GM10248 (cell line): Measurements from ENCODE around the gene CACNA2D3.

Experiments
- CTCF ChIA-PET: fragments of 300-600 bp; sonication (Branson Sonifier 250); formaldehyde crosslinking; extraction: SDS; loops from one replicate; lab custom pipeline; 2021; ENCODE audit warnings: antibody characterized with exemption; lab: Yijun Ruan, JAX
- POLR2A ChIA-PET: fragments of 350-650 bp; sonication (Branson Sonifier 250); formaldehyde crosslinking; extraction: SDS; loops from one replicate; lab custom pipeline; 2020; ENCODE audit warnings: antibody characterized with exemption; lab: Yijun Ruan, JAX
- DNase-seq: peaks from one replicate; pipeline ENCODE4 v3.0.0; 2012; ENCODE audit errors: extremely low spot score
- TF ChIP-seq, protein P1 (sequence below): IDR thresholded peaks from 2 replicates; pipeline ENCODE4 v1.5.1; 2012; ENCODE audit warnings: mild to moderate bottlenecking, low read depth; ENCODE audit errors: extremely low read depth, missing control alignments, control extremely low read depth

The CACNA2D3 gene

DNA sequence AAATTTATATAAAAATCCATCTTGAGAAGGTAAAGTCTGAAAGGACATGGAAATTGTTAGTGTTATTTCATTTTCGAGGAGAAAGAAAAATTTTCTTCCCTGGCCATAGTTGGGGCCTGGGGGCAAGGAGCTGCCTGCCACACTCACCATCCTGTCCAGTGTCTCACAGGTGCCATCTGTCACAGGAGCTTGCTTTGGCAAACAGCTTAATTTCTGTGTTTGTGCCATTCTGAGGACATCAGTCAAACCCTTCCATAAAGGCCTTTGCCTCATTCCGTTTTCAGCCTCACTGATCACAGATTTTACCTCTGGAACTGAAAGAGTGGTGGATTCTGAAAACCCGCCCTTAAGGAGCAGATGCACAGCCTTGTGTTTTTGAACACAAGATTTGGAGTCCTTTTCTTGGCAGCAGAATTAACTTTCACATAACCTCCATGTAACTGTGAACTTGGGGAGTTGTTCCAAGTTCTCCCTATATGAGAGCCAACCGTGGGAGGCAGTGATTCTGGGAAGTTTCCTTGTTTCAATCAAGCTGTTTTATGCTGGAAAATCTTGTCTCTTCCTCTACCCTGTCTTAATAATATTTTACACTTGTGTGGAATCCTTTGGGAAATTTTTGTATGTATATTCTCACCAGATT, 254.7 kb downstream of the CACNA2D3 start:
- no peak for DNase-seq
- CTCF ChIA-PET: no interaction called here
- TF ChIP-seq, protein P1, sequence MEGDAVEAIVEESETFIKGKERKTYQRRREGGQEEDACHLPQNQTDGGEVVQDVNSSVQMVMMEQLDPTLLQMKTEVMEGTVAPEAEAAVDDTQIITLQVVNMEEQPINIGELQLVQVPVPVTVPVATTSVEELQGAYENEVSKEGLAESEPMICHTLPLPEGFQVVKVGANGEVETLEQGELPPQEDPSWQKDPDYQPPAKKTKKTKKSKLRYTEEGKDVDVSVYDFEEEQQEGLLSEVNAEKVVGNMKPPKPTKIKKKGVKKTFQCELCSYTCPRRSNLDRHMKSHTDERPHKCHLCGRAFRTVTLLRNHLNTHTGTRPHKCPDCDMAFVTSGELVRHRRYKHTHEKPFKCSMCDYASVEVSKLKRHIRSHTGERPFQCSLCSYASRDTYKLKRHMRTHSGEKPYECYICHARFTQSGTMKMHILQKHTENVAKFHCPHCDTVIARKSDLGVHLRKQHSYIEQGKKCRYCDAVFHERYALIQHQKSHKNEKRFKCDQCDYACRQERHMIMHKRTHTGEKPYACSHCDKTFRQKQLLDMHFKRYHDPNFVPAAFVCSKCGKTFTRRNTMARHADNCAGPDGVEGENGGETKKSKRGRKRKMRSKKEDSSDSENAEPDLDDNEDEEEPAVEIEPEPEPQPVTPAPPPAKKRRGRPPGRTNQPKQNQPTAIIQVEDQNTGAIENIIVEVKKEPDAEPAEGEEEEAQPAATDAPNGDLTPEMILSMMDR: no peak
- POLR2A ChIA-PET: no interaction called here

DNA sequence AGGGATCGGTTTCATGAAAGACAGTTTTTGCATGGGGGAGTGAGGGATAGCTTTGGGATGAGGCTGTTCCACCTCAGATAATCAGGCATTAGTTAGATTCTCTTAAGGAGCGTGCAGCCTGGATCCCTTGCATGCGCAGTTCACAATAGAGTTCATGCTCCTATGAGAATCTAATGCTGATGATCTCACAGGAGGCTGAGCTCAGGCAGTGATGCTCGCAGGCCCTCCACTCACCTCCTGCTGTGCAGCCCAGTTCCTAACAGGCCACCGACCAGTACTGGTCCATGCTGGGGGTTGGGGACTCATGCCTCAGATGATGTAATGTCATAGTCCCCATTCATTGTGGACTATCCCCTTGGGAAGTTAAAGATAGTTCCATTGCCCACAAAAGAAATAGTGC, 255.8 kb downstream of the CACNA2D3 start:
- TF ChIP-seq, protein P1: no peak
- CTCF ChIA-PET: no interaction called here

DNA sequence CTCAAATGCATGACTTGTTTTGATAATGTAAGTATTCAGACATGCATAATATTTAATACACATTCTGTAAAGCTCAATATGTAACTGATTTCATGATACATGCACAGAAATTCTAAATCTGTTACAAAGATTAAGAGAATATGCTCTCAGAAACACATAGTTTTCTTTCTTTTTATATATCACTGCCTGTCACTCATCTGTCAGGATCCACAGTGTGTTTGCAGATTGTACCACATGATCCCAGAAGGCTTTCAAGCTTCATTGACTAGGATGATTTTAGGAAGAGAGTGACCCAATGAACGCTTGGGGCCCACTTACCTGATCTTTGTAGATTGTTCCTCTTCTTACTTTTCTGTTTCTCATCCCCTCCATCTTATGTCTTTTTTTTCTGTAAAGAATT, 261.9 kb downstream of the CACNA2D3 start:
- ChIA-PET POLR2A (no interaction called here), CTCF (no interaction called here)
- no peak for DNase-seq
- TF ChIP-seq, protein P1: no peak

More for the DNA sequence above, 255.8 kb downstream of the CACNA2D3 start:
- no peak for DNase-seq
- POLR2A ChIA-PET: no interaction called here

DNA sequence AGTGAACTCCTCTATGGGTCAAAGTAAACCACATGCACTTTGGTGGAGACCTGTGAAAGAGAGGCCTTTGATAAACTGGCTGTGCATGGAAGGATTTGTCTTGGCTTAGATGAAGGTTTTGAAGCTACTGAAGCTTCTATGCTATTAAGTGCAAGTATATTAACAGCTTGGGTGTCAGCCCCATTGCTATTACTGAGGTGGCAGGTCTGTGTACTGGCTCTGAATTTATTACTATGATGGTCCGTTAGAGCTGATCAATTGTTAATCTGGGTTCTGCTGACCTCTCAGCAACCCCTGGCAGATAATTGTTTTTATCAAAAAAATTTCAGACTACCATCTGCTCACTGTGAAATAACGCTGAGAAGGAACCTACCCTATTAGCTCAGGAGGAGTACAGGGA, 268.2 kb downstream of the CACNA2D3 start:
- POLR2A ChIA-PET: no interaction called here
- CTCF ChIA-PET: no interaction called here
- no peak for DNase-seq
- TF ChIP-seq, protein P1: no peak

DNA sequence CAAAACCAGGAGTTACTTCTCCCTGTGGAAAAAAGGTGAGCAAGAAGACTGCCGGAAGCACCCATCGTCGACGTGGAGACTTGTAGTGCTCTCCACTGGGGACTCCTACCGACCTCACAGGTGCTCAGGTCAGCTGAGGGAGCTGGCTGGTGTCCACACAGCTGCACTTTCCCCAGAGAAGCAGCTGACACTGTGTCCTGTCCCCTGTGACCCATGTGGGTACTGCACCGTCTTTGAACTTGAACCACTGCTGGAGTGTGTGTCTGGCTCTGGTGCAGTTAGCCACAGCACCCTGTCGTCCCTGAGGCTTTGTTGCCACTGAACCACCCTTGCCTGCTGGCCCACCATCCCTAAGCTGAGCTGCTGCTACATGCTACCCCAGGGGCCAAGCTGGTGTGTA, 270.8 kb downstream of the CACNA2D3 start:
- TF ChIP-seq, protein P1: no peak
- DNase-seq: no peak
- ChIA-PET POLR2A (no interaction called here), CTCF (interaction anchor here (1.4 kb wide), 1 partner anchor 13 kb away, joined by 3 read pairs; no protein-coding TSS in a partner anchor)

DNA sequence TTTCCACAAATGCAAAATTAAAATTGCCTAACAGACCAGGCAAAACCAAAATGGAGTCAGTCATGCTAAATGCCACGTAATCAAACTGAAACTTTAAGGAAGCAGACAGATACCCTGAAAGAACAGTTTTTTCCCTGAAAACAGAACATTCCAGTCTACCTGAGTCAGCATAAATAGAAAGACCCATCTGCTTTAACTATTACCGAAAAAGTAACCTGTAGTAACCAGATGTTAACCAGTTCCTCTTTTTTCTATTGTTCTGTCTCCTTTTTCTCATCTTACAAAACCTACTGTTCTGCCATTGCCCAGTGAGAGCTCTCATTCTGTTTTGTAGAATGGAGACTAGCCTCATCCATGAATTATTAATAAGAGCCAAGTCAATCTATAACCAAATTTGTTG, 286.0 kb downstream of the CACNA2D3 start:
- ChIA-PET POLR2A (no interaction called here), CTCF (no interaction called here)
- DNase-seq: no peak
- TF ChIP-seq, protein P1: no peak
